ENCODE data around the gene SNAP47. TPM values are rescaled to one million over a fixed set of nuclear protein-coding genes. Genes with fewer than 3 reads are reported as not detected.

The SNAP47 gene
- total RNA-seq, 1 experiment from 2014 or later, result 46.0 TPM

- DNase-seq (ENCODE audit: low read depth), result no peak
These were observed 47.0 kb downstream of the SNAP47 start for GRCh38 chr1:227782226-227782625.

- DNase-seq (ENCODE audit: low read depth), result no peak
These were observed 50.0 kb downstream of the SNAP47 start for GRCh38 chr1:227785094-227785804.

- no peak for DNase-seq (ENCODE audit: low read depth)
These were observed 50.8 kb downstream of the SNAP47 start for GRCh38 chr1:227785805-227786671.

- DNase-seq (ENCODE audit: low read depth), result no peak
These were observed 51.7 kb downstream of the SNAP47 start for GRCh38 chr1:227786673-227787512.

GRCh38 chr1:227787513-227788270 lies 52.5 kb downstream of the SNAP47 start:
- peak; percentile 96 for DNase-seq (ENCODE audit: low read depth)

GRCh38 chr1:227788271-227789083 lies 53.2 kb downstream of the SNAP47 start:
- DNase-seq (ENCODE audit: low read depth), result peak; percentile 72

GRCh38 chr1:227789084-227790033 lies 54.1 kb downstream of the SNAP47 start:
- DNase-seq (ENCODE audit: low read depth), result no peak

GRCh38 chr1:227790034-227790400 lies 54.8 kb downstream of the SNAP47 start:
- no peak for DNase-seq (ENCODE audit: low read depth)

- DNase-seq (ENCODE audit: low read depth), result no peak
These were observed 55.6 kb downstream of the SNAP47 start for GRCh38 chr1:227790868-227791267.

GRCh38 chr1:227791425-227792143 lies 56.3 kb downstream of the SNAP47 start:
- no peak for DNase-seq (ENCODE audit: low read depth)

GRCh38 chr1:227792216-227793078 lies 57.2 kb downstream of the SNAP47 start:
- DNase-seq (ENCODE audit: low read depth), result no peak

GRCh38 chr1:227793079-227793947 lies 58.1 kb downstream of the SNAP47 start:
- DNase-seq (ENCODE audit: low read depth), result no peak

GRCh38 chr1:227793948-227794816 lies 58.9 kb downstream of the SNAP47 start:
- DNase-seq (ENCODE audit: low read depth), result peak; percentile 65

- DNase-seq (ENCODE audit: low read depth), result no peak
These were observed 59.6 kb downstream of the SNAP47 start for GRCh38 chr1:227794817-227795192.

GRCh38 chr1:227795732-227796131 lies 60.5 kb downstream of the SNAP47 start:
- no peak for DNase-seq (ENCODE audit: low read depth)

Measured in Daoy (cell line).